ENCODE measurements around the gene CCDC6. TPM values are rescaled to one million over a fixed set of nuclear protein-coding genes. Genes with fewer than 3 reads are reported as not detected.

The CCDC6 gene
- total and polyA plus RNA-seq, 2 experiments from 2014 or later, result 22.3 to 49.8 TPM

- DNase-seq (ENCODE audit: low spot score), result peak; percentile 27
- no peak overlapping the region for H3K4me2 ChIP-seq
- WGBS (ENCODE audit: low lambda C conversion rate, missing lambda C conversion rate), result 81% methylated on average over 7 of the region's 7 CpGs
- no peak for TF ChIP-seq EZH2 (IDR thresholded peaks at IDR 0.05; ENCODE audit: borderline replicate concordance)
- TF ChIP-seq EZH2phosphoT487 (IDR thresholded peaks at IDR 0.05; ENCODE audit: low read depth, severe bottlenecking, unreplicated experiment), result no peak
- no peak for TF ChIP-seq CTCF (IDR thresholded peaks at IDR 0.05; ENCODE audit: poor library complexity)
- H3K9me2 ChIP-seq (replicated peaks; ENCODE audit: insufficient read depth), result no peaks in the 10 kb centered on the region
- peaks cover 98% of the 10 kb centered on the region for H3K79me2 ChIP-seq
- H3K27ac ChIP-seq, result peak overlapping the region; percentile 28
- no peak overlapping the region for H2AFZ ChIP-seq
- H3K4me1 ChIP-seq (ENCODE audit: insufficient read depth), result peaks cover 13% of the 10 kb centered on the region
- no peaks in the 10 kb centered on the region for H3K36me3 ChIP-seq (replicated peaks; ENCODE audit: insufficient read depth, low read depth)
- H3K4me3 ChIP-seq, result no peak overlapping the region
- peaks cover 50% of the 10 kb centered on the region for H4K20me1 ChIP-seq (ENCODE audit: insufficient read depth, poor library complexity, severe bottlenecking)
- H3K27me3 ChIP-seq, result no peaks in the 10 kb centered on the region
- no peaks in the 10 kb centered on the region for H3K9me3 ChIP-seq (ENCODE audit: low read depth)
Measured at GRCh38 chr10:59872892-59873463, 33.4 kb downstream of the CCDC6 start.

GRCh38 chr10:59870152-59870551, 36.2 kb downstream of the CCDC6 start:
- Histone ChIP-seq H2AFZ (no peak overlapping the region), H3K4me1 (ENCODE audit: insufficient read depth) (peaks cover 15% of the 10 kb centered on the region), H4K20me1 (ENCODE audit: insufficient read depth, poor library complexity, severe bottlenecking) (peaks cover 54% of the 10 kb centered on the region), H3K79me2 (peaks cover 98% of the 10 kb centered on the region), H3K4me2 (no peak overlapping the region), H3K27ac (no peak overlapping the region), H3K9me2 (replicated peaks; ENCODE audit: insufficient read depth) (no peaks in the 10 kb centered on the region), H3K4me3 (no peak overlapping the region), H3K9me3 (ENCODE audit: low read depth) (no peaks in the 10 kb centered on the region), H3K27me3 (no peaks in the 10 kb centered on the region), H3K36me3 (replicated peaks; ENCODE audit: insufficient read depth, low read depth) (no peaks in the 10 kb centered on the region)
- 98% methylated on average over 4 of the region's 4 CpGs for WGBS (ENCODE audit: low lambda C conversion rate, missing lambda C conversion rate)
- TF ChIP-seq EZH2 (IDR thresholded peaks at IDR 0.05; ENCODE audit: borderline replicate concordance) (no peak), EZH2phosphoT487 (IDR thresholded peaks at IDR 0.05; ENCODE audit: low read depth, severe bottlenecking, unreplicated experiment) (no peak), CTCF (IDR thresholded peaks at IDR 0.05; ENCODE audit: poor library complexity) (no peak)
- DNase-seq (ENCODE audit: low spot score), result no peak

GRCh38 chr10:59869594-59869940, 36.8 kb downstream of the CCDC6 start:
- H3K79me2 ChIP-seq, result peaks cover 98% of the 10 kb centered on the region
- H3K4me3 ChIP-seq, result no peak overlapping the region
- no peaks in the 10 kb centered on the region for H3K9me3 ChIP-seq (ENCODE audit: low read depth)
- no peak for DNase-seq (ENCODE audit: low spot score)
- H2AFZ ChIP-seq, result no peak overlapping the region
- TF ChIP-seq EZH2 (IDR thresholded peaks at IDR 0.05; ENCODE audit: borderline replicate concordance) (no peak), EZH2phosphoT487 (IDR thresholded peaks at IDR 0.05; ENCODE audit: low read depth, severe bottlenecking, unreplicated experiment) (no peak), CTCF (IDR thresholded peaks at IDR 0.05; ENCODE audit: poor library complexity) (no peak)
- H3K4me2 ChIP-seq, result no peak overlapping the region
- no peak overlapping the region for H3K27ac ChIP-seq
- H4K20me1 ChIP-seq (ENCODE audit: insufficient read depth, poor library complexity, severe bottlenecking), result peaks cover 59% of the 10 kb centered on the region
- peaks cover 18% of the 10 kb centered on the region for H3K4me1 ChIP-seq (ENCODE audit: insufficient read depth)
- 95% methylated on average over 6 of the region's 6 CpGs for WGBS (ENCODE audit: low lambda C conversion rate, missing lambda C conversion rate)
- no peaks in the 10 kb centered on the region for H3K36me3 ChIP-seq (replicated peaks; ENCODE audit: insufficient read depth, low read depth)
- no peaks in the 10 kb centered on the region for H3K27me3 ChIP-seq
- no peaks in the 10 kb centered on the region for H3K9me2 ChIP-seq (replicated peaks; ENCODE audit: insufficient read depth)
